Tibial nerve (tissue), 3 donors: ENCODE results near the gene MEX3C.

Experiments
- CTCF ChIP-seq, 5 experiments: fragments of 200-600 bp in 3 of 5; fragments of 450-650 bp in 2 of 5; sonication (generic) in 3 of 5; IDR thresholded peaks; one replicate each; pipeline ENCODE4 v1.5.1; 2016 to 2019; ENCODE audit warnings: antibody characterized with exemption in 5 of 5, mild to moderate bottlenecking in 3 of 5, moderate library complexity in 2 of 5
- POLR2A ChIP-seq, 2 donors: fragments of 450-650 bp; IDR thresholded peaks; one replicate each; pipeline ENCODE4 v1.6.1; 2017; ENCODE audit warnings: antibody characterized with exemption in 2 of 2, mild to moderate bottlenecking in 2 of 2, moderate library complexity in 2 of 2

DNA sequence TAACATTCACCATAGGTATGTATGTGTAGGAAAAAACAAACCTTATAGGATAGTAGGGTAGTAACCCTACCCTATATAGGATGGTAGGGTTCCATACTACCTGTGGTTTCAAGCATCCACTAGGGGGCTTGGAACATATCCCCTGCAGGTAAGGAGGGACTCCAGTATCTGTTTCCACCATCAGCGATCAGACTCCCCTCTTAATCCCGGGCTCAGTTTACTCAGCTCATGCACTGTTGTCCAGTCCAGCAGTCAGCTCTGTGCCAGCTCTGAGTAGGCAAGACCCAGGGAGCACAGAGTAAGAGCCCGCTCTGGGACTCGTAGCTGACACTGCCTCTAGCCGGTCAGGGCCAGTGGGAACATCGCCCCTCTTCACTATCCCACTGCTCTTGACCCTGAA lies 61.7 kb downstream of the MEX3C start:
- TF ChIP-seq CTCF (IDR thresholded peaks at IDR 0.05) (peak in 1 of 5 experiments; percentile 11), POLR2A (IDR thresholded peaks at IDR 0.05) (no peak)
